Activated CD4-positive, alpha-beta T cell treated with anti-CD3 and anti-CD28 coated beads, Interleukin-2, amount 10 ng/mL, durations not matched to agents 24 days and 14 days (primary cell): Measurements from ENCODE around the gene DNAJA1. TPM values are rescaled to one million over a fixed set of nuclear protein-coding genes. Genes with fewer than 3 reads are reported as not detected.

Source experiments
- DNase-seq: peaks from one replicate; pipeline ENCODE4 v3.0.0; 2022
- H3K27ac Mint-ChIP-seq: one replicate; pipeline ENCODE4 v1.8.0; 2022; ENCODE audit warnings: mild to moderate bottlenecking, mixed read lengths
- H3K27me3 Mint-ChIP-seq: one replicate; pipeline ENCODE4 v1.8.0; 2022; ENCODE audit warnings: mixed read lengths
- H3K36me3 Mint-ChIP-seq: one replicate; pipeline ENCODE4 v1.8.0; 2022; ENCODE audit warnings: low read depth, mild to moderate bottlenecking, mixed read lengths
- H3K4me1 Mint-ChIP-seq: one replicate; pipeline ENCODE4 v1.8.0; 2021; ENCODE audit warnings: mixed read lengths
- H3K4me3 Mint-ChIP-seq: one replicate; pipeline ENCODE4 v1.8.0; 2022; ENCODE audit warnings: mild to moderate bottlenecking, moderate library complexity, mixed read lengths
- H3K9me3 Mint-ChIP-seq: one replicate; pipeline ENCODE4 v1.8.0; 2021; ENCODE audit warnings: mixed read lengths
- intact Hi-C: fragments of 100-400 bp; cut with micrococcal nuclease; formaldehyde crosslinking; loops from one replicate; pipeline ENCODE4 v1.15.1; 2023
- total RNA-seq: library from RNA; stranded (reverse); gene quantifications from 2 replicates; pipeline ENCODE4 v1.2.3, GENCODE V29; 2022

The DNAJA1 gene
- total RNA-seq, 1 donor from 2014 or later = 328 TPM

DNA sequence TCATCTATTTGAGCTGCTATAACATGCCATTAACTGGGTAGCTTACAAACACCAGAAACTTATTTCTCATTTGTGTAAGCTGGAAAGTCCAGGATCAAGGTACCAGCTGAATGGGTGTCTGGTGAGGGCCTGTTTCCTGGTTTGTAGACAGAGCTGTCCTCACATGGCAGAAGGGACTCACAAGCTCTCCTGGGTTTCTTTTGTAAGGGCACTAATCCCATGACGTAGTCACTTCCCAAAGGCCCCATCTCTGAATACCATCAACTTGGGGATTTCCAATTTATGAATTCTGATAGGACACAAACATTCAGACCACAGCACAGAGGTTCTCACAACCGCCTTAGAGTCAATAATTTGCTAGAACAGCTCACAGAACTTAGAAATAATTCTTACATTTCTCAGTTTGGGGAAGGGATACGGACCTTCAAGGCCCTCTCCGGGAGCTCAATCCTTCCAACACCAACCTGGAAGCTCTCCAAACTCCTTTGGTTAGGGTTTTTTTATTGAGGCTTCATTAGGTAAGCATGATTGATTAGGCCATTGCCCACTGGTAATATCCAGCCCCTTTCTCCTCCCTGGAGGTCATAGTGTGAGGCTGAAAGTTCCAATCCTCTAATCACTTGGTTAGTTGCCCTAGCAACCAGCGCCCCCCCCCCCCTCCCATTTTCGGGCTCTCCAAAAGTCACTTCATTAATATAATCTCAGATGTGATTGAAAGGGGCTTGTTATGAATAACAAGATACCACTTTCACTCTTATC is 7.6 kb upstream of the DNAJA1 start:
- Mint-ChIP-seq H3K27me3 (no peaks in the 10 kb centered on the region), H3K9me3 (no peaks in the 10 kb centered on the region), H3K4me1 (peaks cover 12% of the 10 kb centered on the region), H3K27ac (no peak overlapping the region), H3K36me3 (peaks cover 17% of the 10 kb centered on the region), H3K4me3 (no peak overlapping the region)
- no peak for DNase-seq
- intact Hi-C loops = no loop called here

DNA sequence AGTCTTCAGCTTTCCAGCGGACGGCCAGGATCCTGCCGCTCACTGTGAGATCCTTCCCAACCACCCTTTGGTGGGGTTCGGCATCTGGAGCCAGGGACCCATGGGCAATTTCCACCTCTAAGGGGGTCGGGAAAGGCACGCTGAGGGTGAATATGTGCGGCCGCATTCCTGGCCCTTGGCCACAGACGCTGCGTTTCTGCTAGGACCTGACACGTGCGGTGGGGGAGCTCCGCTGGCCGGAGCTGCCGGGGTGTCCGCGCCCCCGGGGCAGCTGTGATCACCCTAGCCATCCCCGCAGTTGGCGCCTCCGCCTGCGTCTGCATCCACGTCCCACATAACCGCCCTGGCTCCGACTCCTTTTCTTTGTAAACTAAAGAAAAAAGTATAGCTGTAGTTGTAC is 5.3 kb upstream of the DNAJA1 start:
- no peak for DNase-seq
- H3K9me3 Mint-ChIP-seq = no peaks in the 10 kb centered on the region
- no peak overlapping the region for H3K27ac Mint-ChIP-seq
- peaks cover 26% of the 10 kb centered on the region for H3K4me1 Mint-ChIP-seq
- intact Hi-C loops = no loop called here
- no peak overlapping the region for H3K4me3 Mint-ChIP-seq
- H3K36me3 Mint-ChIP-seq = peaks cover 24% of the 10 kb centered on the region
- H3K27me3 Mint-ChIP-seq = no peaks in the 10 kb centered on the region

DNA sequence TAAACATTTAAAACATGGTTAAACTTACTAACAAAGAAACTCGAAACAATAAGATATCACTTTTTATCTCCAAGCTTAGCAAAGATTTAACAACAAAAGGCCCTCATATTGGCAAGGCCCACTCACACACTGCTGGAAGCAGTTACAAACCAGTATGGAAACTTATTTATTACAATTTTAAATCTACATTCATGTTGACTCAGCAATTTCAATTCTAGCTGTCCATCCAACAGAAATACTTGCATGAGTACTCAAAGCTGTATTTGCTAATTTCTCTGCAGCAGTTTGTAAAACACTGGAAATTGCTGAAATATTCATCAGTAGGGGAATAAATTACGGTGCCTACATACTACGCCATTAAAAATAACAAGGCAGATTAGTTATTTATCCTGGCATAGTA is 2.8 kb upstream of the DNAJA1 start:
- Mint-ChIP-seq H3K9me3 (no peaks in the 10 kb centered on the region), H3K4me3 (no peak overlapping the region), H3K27me3 (no peaks in the 10 kb centered on the region), H3K36me3 (peaks cover 38% of the 10 kb centered on the region), H3K27ac (no peak overlapping the region), H3K4me1 (peaks cover 38% of the 10 kb centered on the region)
- intact Hi-C loops = no loop called here
- no peak for DNase-seq

DNA sequence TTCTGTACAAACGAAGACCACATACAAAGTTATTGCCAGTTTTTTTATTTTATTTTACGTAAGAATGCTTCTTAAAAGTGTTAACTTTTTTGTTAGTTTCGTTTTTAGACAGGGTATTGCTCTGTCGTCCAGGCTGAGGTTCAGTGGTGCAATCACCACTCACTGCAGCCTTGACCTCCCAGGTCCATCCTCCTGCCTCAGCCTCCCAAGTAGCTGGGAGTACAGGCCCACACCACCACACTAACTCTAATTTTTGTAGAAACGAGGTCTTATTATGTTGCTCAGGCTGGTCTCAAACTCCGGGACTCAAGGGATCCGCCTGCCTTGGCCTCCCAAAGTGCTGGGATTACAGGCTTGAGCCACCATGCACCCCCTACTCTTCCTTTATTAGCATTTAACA is 2.3 kb upstream of the DNAJA1 start:
- DNase-seq = no peak
- H3K4me1 Mint-ChIP-seq = peaks cover 38% of the 10 kb centered on the region
- peaks cover 42% of the 10 kb centered on the region for H3K36me3 Mint-ChIP-seq
- H3K4me3 Mint-ChIP-seq = peak overlapping the region; percentile 19
- intact Hi-C loops = no loop called here
- no peaks in the 10 kb centered on the region for H3K9me3 Mint-ChIP-seq
- no peak overlapping the region for H3K27ac Mint-ChIP-seq
- H3K27me3 Mint-ChIP-seq = no peaks in the 10 kb centered on the region

DNA sequence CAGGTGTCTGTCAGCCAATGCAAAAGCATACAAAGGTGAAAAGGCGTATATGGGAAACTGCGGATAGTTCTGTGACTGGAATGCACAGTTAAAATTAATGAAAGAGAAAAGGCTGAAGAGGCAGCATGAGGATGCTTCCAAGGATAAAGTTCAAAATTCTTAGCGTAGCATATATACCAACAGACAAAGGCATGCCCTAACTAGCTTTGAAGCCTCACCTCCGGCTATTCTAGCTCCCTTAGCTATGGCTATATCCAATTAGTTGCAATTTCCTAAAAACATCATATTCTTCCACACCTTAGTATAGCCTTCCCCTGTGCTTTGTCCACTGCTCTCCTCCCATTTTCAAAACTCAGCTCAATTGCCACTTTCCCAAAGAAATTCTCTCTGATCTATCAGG is 1.4 kb upstream of the DNAJA1 start:
- no peak for DNase-seq
- Mint-ChIP-seq H3K4me3 (peak overlapping the region; percentile 99), H3K36me3 (peaks cover 48% of the 10 kb centered on the region), H3K4me1 (peaks cover 44% of the 10 kb centered on the region), H3K27ac (peak overlapping the region; percentile 97), H3K9me3 (no peaks in the 10 kb centered on the region), H3K27me3 (no peaks in the 10 kb centered on the region)
- intact Hi-C loops = loop anchor here (2.0 kb wide), 1 partner anchor 21 kb away; no protein-coding TSS in a partner anchor

DNA sequence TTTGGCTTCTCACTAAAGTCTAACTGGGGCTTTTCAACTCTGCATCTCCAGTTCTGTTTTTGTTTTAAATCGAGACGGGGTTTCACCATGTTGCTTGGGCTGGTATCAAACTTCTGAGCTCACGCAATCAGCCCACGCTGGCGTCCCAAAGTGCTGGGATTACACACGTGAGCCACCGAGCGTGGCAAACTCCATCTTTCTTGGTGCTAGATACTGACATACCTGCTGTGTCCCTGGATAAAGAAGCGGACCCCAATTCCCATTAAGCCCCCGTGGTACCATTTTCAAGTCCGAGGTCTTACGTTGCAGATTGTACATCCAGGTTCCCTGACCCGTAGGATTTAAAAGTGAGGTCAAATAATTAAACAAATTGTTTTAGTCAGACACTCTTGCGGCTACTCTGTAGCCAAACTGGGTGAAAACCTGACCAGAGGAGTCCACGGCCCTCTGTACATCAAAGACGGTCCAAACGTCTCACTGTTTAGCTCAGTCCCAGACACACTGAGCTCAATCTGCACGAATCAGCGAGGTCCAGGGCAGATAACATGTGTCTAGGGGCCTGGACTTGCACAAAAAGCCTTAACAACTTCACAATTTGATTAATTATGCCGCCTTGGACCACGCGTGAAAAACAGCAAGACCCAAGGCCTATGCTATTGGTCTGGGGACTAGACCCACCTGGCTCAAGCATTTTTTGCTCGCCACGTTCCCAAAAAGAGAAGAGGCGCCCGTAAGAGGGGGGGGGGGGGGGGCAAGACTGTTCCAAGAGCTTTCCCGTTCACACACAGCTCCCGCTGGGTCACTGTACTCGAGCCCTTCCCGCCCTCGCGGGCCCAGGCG is 727 bp upstream of the DNAJA1 start:
- intact Hi-C loops = loop anchor here (2.0 kb wide), 1 partner anchor 20 kb away; no protein-coding TSS in a partner anchor
- Mint-ChIP-seq H3K4me1 (peaks cover 51% of the 10 kb centered on the region), H3K27me3 (no peaks in the 10 kb centered on the region), H3K27ac (peak overlapping the region; percentile 97), H3K4me3 (peak overlapping the region; percentile 99), H3K9me3 (no peaks in the 10 kb centered on the region), H3K36me3 (peaks cover 52% of the 10 kb centered on the region)
- DNase-seq = peak; percentile 73

DNA sequence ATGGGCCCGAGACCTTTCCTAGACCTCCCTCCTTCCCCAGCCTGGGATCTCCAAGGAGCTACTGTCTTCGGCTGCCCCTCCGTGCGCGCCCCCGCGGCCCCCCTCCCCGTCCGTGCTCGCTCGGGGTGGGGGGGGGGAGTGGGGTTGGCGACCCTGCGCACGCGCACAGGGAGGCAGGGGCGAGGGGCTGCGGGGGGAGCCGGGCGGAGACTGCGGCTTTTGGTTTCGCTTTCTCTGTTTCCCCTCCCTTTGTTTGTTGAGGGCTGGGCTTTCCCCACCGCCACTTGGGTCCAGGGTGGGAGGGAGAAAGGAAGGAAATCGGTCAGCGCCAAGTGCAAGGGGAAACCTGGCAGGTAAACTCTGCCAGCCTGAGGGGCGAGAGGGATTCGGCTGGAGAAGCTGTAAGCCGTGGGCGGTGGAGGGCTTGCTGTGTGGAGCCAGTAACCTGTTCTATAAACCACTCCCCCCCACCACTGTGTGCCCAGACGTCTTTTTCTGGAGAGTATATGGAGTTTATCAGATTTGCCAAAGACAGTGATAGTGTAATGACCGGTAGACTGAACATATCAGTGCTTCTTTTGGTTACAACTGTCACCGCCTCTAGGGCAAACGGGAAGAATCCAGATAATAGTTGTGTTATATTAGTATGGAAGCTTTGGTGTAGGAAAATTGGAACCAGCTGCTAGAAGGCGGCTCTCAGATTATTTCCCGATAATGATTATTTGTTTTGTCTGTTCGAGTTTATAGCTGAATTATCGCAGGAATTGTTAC is 684 bp downstream of the DNAJA1 start:
- peak; percentile 95 for DNase-seq
- peaks cover 58% of the 10 kb centered on the region for H3K4me1 Mint-ChIP-seq
- no peaks in the 10 kb centered on the region for H3K27me3 Mint-ChIP-seq
- intact Hi-C loops = loop anchor here (1.0 to 2.0 kb wide), 6 partner anchors 19 to 473 kb away; partner anchors contain the start of genes APTX, B4GALT1, BAG1 and SMIM27
- H3K36me3 Mint-ChIP-seq = peaks cover 57% of the 10 kb centered on the region
- H3K9me3 Mint-ChIP-seq = no peaks in the 10 kb centered on the region
- peak overlapping the region; percentile 97 for H3K27ac Mint-ChIP-seq
- H3K4me3 Mint-ChIP-seq = peak overlapping the region; percentile 99

DNA sequence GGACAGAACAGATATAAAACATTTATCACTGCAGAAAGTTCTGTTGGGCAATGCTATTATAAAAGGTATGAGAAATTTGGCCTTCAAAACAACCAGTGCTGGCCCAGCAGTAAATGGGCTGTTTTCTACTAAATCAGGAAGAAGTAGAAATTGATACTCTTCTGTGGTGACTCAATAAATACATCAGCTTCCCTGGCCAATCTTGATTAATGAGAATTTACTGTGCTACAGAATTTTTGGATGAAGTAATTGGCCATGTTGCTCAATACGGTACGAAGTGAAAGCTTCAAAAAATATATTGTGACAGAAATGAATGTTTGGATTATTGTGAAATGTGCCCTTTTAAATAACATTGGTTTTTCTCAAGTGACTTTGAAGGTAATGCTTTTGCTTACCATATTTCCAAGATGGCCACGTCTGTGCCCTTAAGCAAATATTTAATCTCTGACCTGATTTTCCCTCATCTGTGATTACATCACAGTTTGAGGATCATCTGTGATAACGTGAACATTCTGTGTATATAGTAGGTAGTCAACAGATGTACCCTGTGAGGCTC is 4.2 kb downstream of the DNAJA1 start:
- intact Hi-C loops = no loop called here
- H3K36me3 Mint-ChIP-seq = peaks cover 76% of the 10 kb centered on the region
- peaks cover 51% of the 10 kb centered on the region for H3K4me1 Mint-ChIP-seq
- DNase-seq = no peak
- no peaks in the 10 kb centered on the region for H3K9me3 Mint-ChIP-seq
- H3K27ac Mint-ChIP-seq = peak overlapping the region; percentile 38
- peak overlapping the region; percentile 99 for H3K4me3 Mint-ChIP-seq
- no peaks in the 10 kb centered on the region for H3K27me3 Mint-ChIP-seq

DNA sequence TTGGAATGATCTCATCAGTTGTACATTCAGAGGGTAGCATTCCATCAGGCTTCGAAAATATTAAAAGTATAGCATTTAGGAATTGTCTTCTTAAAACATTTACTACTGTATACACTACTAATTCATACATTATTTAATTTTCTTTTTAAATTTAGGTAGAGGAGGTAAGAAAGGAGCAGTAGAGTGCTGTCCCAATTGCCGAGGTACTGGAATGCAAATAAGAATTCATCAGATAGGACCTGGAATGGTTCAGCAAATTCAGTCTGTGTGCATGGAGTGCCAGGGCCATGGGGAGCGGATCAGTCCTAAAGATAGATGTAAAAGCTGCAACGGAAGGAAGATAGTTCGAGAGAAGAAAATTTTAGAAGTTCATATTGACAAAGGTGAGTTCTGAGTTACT is 5.2 kb downstream of the DNAJA1 start:
- H3K36me3 Mint-ChIP-seq = peaks cover 84% of the 10 kb centered on the region
- H3K9me3 Mint-ChIP-seq = no peaks in the 10 kb centered on the region
- intact Hi-C loops = no loop called here
- DNase-seq = no peak
- peaks cover 51% of the 10 kb centered on the region for H3K4me1 Mint-ChIP-seq
- H3K4me3 Mint-ChIP-seq = peak overlapping the region; percentile 49
- no peak overlapping the region for H3K27ac Mint-ChIP-seq
- H3K27me3 Mint-ChIP-seq = no peaks in the 10 kb centered on the region

DNA sequence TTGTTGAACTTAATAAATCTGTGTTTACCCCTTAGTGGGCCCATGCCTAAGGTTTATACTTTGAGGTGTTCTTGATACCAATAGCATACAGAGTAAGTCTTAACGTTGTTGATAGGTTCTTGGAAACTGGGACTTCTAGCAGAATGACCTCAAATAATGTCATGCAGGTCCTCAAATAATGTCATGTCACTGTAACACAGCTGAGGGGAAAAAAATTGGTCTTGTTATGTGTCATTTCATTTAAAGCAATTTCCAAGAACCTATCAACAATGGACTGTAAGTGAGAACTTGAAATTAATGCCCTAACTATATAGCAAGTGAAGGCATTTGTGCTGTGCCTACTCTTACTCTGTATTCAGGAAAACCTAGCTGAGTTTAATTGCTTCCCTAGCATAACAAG is 7.2 kb downstream of the DNAJA1 start:
- Mint-ChIP-seq H3K27me3 (no peaks in the 10 kb centered on the region), H3K36me3 (peaks cover 85% of the 10 kb centered on the region), H3K4me3 (no peak overlapping the region), H3K9me3 (no peaks in the 10 kb centered on the region), H3K4me1 (peaks cover 39% of the 10 kb centered on the region), H3K27ac (no peak overlapping the region)
- DNase-seq = no peak
- intact Hi-C loops = no loop called here

DNA sequence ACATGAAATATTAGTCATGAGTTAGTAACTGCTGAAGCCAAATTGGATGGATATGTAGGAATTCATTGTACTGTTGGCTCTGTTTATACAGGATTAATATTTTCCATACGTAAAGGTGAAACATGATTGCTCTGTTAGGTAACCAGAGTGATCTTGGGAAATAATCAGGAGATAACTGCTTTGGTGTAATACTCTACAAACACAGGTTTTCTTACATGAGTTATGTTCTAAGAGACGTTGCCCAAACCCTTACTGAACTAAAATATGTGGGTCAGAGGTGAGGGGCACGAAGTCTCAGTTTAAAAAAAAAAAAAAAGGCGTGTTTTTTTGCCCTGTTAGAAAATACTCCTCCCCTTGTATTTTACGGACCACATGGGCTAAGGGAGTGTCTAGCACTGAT is 7.8 kb downstream of the DNAJA1 start:
- no peaks in the 10 kb centered on the region for H3K27me3 Mint-ChIP-seq
- no peak overlapping the region for H3K4me3 Mint-ChIP-seq
- H3K36me3 Mint-ChIP-seq = peaks cover 85% of the 10 kb centered on the region
- DNase-seq = no peak
- H3K4me1 Mint-ChIP-seq = peaks cover 39% of the 10 kb centered on the region
- no peak overlapping the region for H3K27ac Mint-ChIP-seq
- intact Hi-C loops = no loop called here
- no peaks in the 10 kb centered on the region for H3K9me3 Mint-ChIP-seq

DNA sequence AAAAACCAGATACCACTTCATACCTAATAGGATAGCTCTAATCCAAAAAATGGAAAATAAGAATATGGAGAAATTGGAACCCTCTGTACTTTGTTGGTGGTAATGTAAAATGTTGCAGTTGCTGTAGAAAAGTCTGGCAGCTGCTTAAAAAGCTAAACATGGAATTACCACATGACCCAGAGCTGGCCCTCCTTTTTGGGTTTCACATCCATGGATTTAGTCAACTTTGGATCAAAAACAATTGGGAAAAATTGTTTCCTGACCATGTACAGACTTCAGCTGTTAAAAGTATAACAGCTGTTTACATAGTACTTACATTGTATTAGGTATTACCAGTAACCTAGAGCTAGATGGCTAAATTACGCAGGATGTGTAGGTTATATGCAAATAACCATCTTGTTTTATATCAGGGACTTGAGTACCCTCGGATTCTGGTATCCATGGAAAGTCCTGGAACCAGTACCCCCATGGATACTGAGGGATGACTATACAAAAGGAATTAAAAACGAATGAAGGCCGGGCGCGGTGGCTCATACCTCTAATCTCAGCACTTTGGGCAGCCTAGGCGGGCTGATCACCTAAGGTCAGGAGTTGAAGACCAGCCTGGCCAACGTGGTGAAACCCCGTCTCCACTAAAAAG is 15.8 kb downstream of the DNAJA1 start:
- Mint-ChIP-seq H3K4me3 (no peak overlapping the region), H3K27ac (no peak overlapping the region), H3K27me3 (no peaks in the 10 kb centered on the region), H3K4me1 (peaks cover 12% of the 10 kb centered on the region), H3K9me3 (no peaks in the 10 kb centered on the region), H3K36me3 (peaks cover 44% of the 10 kb centered on the region)
- intact Hi-C loops = no loop called here
- DNase-seq = no peak
